GM12873 (cell line): ENCODE measurements around the gene MAST4.

Source experiments
- TF ChIP-seq, protein P1 (sequence below): IDR thresholded peaks from 2 replicates; pipeline ENCODE4 v1.5.1; 2012; ENCODE audit warnings: low read depth, mild to moderate bottlenecking, moderate library complexity, low read length, control low read depth; ENCODE audit not compliant: insufficient read depth; ENCODE audit errors: missing control alignments

Gene MAST4

GRCh38 chr5:66923457-66923856 is 327.3 kb downstream of the MAST4 start:
- TF ChIP-seq, protein P1, sequence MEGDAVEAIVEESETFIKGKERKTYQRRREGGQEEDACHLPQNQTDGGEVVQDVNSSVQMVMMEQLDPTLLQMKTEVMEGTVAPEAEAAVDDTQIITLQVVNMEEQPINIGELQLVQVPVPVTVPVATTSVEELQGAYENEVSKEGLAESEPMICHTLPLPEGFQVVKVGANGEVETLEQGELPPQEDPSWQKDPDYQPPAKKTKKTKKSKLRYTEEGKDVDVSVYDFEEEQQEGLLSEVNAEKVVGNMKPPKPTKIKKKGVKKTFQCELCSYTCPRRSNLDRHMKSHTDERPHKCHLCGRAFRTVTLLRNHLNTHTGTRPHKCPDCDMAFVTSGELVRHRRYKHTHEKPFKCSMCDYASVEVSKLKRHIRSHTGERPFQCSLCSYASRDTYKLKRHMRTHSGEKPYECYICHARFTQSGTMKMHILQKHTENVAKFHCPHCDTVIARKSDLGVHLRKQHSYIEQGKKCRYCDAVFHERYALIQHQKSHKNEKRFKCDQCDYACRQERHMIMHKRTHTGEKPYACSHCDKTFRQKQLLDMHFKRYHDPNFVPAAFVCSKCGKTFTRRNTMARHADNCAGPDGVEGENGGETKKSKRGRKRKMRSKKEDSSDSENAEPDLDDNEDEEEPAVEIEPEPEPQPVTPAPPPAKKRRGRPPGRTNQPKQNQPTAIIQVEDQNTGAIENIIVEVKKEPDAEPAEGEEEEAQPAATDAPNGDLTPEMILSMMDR = no peak

- TF ChIP-seq, protein P1 = no peak
Observed at GRCh38 chr5:66923922-66924321, 327.7 kb downstream of the MAST4 start.

- TF ChIP-seq, protein P1 = no peak
Observed at GRCh38 chr5:66927140-66927539, 330.9 kb downstream of the MAST4 start.

DNA sequence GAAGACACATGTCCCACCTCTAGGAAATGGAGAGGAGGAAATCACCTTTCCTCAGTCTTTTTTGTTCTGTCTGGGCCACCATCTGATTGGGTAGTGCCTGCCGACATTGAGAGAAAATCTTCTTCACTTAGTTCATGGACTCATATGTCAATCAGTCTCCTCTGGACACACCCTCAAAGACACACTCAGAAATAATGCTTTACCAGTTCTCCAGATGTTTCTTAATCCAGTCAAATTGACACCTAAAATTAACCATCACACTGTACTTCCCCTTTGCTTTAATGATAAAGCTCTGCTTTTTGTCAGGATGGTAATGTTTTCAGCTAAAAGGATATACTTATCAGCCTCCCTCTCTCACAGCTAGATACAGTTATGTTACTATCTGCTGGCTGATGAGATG is 333.1 kb downstream of the MAST4 start:
- TF ChIP-seq, protein P1 = no peak

- TF ChIP-seq, protein P1 = no peak
Observed at GRCh38 chr5:66929995-66930394, 333.8 kb downstream of the MAST4 start.

- TF ChIP-seq, protein P1 = no peak
Observed at GRCh38 chr5:66931651-66932050, 335.5 kb downstream of the MAST4 start.

GRCh38 chr5:66932457-66932856 is 336.3 kb downstream of the MAST4 start:
- TF ChIP-seq, protein P1 = no peak
